ENCODE measurements around the gene TK1. TPM values are rescaled to one million over a fixed set of nuclear protein-coding genes. Genes with fewer than 3 reads are reported as not detected.

The TK1 gene
- total and polyA plus RNA-seq, 12 donors, result 1.3 to 11.6 (median 2.5) TPM

DNA sequence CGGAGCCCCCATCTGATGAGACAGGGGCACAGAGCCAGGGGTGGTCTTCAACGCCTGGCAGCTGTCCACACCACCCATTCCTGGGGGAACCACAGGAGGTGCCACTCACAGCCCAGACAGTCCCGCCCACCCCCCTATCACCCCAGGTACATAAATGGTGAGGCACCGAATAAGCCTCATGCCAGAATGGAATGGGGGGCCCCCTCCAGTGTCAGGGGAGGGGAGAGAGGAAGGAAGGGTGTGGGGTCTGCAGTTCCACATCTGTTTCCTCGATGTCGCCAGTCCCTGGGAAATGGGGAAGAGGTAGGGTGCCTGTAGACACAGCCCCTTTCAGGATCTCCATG lies 60.0 kb downstream of the TK1 start:
- Histone ChIP-seq H3K9me3 (replicated peaks in 1 of 3) (no peaks in the 10 kb centered on the region), H3K27ac (peak overlapping the region in 2 of 5 donors; percentile 73 to 91), H3K4me1 (replicated peaks in 1 of 2) (peaks cover 12 to 46% of the 10 kb centered on the region in 2 donors), H3K36me3 (replicated peaks in 1 of 2) (no peaks in the 10 kb centered on the region), H3K4me3 (no peak overlapping the region), H3K27me3 (peaks cover 7% of the 10 kb centered on the region)
- TF ChIP-seq POLR2A (IDR thresholded peaks at IDR 0.05), result no peak
- TF ChIP-seq, protein P1, sequence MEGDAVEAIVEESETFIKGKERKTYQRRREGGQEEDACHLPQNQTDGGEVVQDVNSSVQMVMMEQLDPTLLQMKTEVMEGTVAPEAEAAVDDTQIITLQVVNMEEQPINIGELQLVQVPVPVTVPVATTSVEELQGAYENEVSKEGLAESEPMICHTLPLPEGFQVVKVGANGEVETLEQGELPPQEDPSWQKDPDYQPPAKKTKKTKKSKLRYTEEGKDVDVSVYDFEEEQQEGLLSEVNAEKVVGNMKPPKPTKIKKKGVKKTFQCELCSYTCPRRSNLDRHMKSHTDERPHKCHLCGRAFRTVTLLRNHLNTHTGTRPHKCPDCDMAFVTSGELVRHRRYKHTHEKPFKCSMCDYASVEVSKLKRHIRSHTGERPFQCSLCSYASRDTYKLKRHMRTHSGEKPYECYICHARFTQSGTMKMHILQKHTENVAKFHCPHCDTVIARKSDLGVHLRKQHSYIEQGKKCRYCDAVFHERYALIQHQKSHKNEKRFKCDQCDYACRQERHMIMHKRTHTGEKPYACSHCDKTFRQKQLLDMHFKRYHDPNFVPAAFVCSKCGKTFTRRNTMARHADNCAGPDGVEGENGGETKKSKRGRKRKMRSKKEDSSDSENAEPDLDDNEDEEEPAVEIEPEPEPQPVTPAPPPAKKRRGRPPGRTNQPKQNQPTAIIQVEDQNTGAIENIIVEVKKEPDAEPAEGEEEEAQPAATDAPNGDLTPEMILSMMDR (IDR thresholded peaks at IDR 0.05), result no peak
- WGBS, 4 donors, result 60 to 82% (median 70%) methylated on average over 2 to 6 of the region's 6 CpGs
- intact Hi-C loops (cut with DNase I), result loop anchor here in 1 of 2 donors (5.0 kb wide), 1 partner anchor 45 kb away; no protein-coding TSS in a partner anchor
- DNase-seq, result no peak

DNA sequence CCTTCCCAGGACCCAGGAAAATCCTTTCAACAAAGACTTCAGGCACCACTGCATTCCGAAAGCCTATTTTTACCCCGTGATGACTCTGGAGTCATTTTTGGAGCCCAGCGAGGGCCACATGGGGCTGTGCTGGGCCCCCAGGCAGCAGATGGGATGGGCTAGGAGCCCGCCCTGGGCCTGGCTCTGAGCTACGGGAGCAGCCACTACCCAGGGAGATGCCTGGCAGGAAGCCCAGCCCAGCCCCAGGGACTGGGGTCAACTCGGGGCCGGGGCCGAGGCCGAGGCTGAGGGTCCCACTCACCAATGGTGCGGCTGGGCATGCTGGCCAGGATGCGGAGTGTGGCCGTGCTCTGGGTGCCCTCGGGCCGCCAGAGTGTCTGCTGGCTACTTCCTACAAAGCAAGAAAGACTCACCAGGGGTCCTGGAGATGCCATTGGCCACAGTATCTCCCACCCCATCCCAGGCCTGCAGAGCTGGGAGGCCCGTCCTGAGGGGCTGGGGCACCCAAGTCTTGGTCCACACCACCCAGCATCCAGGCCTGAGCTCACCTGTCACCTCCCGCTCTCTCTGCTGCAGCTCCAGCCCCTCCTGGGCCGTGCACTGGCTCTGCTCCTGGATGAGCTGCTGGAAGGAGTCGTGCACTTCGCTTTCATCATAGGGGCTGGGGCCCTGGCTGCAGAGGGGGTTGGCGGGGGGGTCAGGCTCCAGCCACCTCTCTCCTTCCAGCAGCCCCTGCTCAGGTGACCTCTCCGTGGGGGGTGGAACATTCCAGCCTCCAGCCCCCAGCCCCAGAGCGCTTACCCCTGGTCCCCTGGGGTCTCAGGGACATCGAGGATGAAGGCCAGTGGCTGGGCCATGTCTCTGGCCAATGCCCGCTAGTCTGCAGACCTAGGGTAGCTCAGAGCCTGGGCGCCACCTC lies 60.6 kb downstream of the TK1 start:
- no peak for TF ChIP-seq POLR2A (IDR thresholded peaks at IDR 0.05)
- TF ChIP-seq, protein P1 (IDR thresholded peaks at IDR 0.05), result no peak
- no peaks in the 10 kb centered on the region for H3K36me3 ChIP-seq (replicated peaks in 1 of 2)
- DNase-seq, result no peak
- intact Hi-C loops (cut with DNase I), result loop anchor here in 1 of 2 donors (5.0 kb wide), 1 partner anchor 46 kb away; no protein-coding TSS in a partner anchor
- no peaks in the 10 kb centered on the region for H3K9me3 ChIP-seq (replicated peaks in 1 of 3)
- no peak overlapping the region for H3K4me3 ChIP-seq
- 64 to 79% (median 73%) methylated on average over 4 to 25 of the region's 25 CpGs for WGBS, 4 donors
- peaks cover 12 to 40% of the 10 kb centered on the region in 2 donors for H3K4me1 ChIP-seq (replicated peaks in 1 of 2)
- H3K27me3 ChIP-seq, result peaks cover under 1% of the 10 kb centered on the region
- peak overlapping the region in 2 of 5 donors; percentile 73 to 91 for H3K27ac ChIP-seq

DNA sequence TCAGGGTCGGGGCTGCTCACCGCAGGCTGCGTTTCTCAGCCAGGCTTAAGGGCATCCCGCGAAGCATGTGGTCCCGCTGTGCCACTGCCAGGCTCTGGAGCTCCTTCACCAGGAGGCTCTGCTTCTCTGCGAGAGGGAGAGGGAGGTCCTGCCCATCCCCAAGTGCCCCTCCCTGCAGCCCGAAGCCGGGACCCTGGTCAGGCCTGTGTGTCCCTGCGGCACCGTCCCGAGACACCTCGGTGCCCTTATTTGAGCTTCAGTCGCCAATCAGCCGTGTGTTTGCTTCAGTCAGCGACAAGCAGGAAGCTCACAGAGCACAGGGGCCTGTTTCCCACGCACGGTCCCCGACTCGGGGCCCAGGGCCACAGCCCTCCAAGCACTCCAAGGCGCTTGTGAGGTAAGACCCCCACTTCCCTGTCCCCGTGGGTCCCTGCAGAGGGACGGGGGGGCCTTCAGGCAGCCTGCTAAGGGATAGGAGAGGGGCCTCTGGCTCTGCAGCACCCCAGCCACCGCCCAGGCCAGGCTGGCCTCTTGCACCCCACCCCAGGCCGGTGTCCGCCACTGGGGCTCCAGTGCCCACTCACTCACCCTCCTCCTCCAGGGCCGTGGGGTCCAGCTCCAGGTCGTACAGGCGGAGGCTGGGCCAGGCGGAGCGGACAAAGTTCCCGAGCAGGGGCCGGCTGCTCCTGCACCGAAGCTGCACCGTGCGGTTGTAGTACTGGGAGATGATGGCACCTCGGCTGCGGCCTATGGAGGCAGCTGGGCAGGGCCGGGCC lies 61.5 kb downstream of the TK1 start:
- no peak for DNase-seq
- H3K27ac ChIP-seq, result peak overlapping the region in 1 of 5 donors; percentile 91

More for the DNA sequence above, 61.5 kb downstream of the TK1 start:
- no peaks in the 10 kb centered on the region for H3K36me3 ChIP-seq (replicated peaks in 1 of 2)
- TF ChIP-seq POLR2A (IDR thresholded peaks at IDR 0.05), result no peak
- TF ChIP-seq, protein P1 (IDR thresholded peaks at IDR 0.05), result no peak
- WGBS, 4 donors, result 70 to 74% (median 73%) methylated on average over 10 to 39 of the region's 39 CpGs
- H3K4me1 ChIP-seq (replicated peaks in 1 of 2), result peaks cover 12 to 40% of the 10 kb centered on the region in 2 donors
- intact Hi-C loops (cut with DNase I), result loop anchor here in 1 of 2 donors (5.0 kb wide), 1 partner anchor 47 kb away; no protein-coding TSS in a partner anchor
- H3K27me3 ChIP-seq, result no peaks in the 10 kb centered on the region
- H3K4me3 ChIP-seq, result no peak overlapping the region
- no peaks in the 10 kb centered on the region for H3K9me3 ChIP-seq (replicated peaks in 1 of 3)
